ACC112 (cell line): ENCODE results near the gene PPFIA4.

ENCODE experiments used
- H2AFZ ChIP-seq: fragments of 200-600 bp; sonication (generic); one replicate; pipeline ENCODE4 v1.6.0; 2017; ENCODE audit warnings: antibody characterized with exemption, low read length; ENCODE audit not compliant: unreplicated experiment
- H3K27ac ChIP-seq: fragments of 200-600 bp; sonication (generic); 2 replicates; pipeline ENCODE4 v1.5.1; 2014; ENCODE audit warnings: low read depth, mild to moderate bottlenecking, antibody characterized with exemption, low read length, moderate library complexity
- H3K27me3 ChIP-seq: fragments of 200-600 bp; sonication (generic); 2 replicates; pipeline ENCODE4 v1.6.1; 2014; ENCODE audit warnings: mild to moderate bottlenecking, antibody characterized with exemption, low read length, moderate library complexity, mixed read lengths; ENCODE audit not compliant: insufficient read depth
- H3K36me3 ChIP-seq: fragments of 200-600 bp; sonication (generic); 2 replicates; pipeline ENCODE4 v1.6.1; 2016; ENCODE audit warnings: mild to moderate bottlenecking, antibody characterized with exemption, low read length, moderate library complexity, mixed read lengths; ENCODE audit not compliant: insufficient read depth
- H3K4me1 ChIP-seq: fragments of 200-600 bp; sonication (generic); one replicate; pipeline ENCODE4 v1.6.1; 2016; ENCODE audit warnings: low read length, mixed read lengths; ENCODE audit not compliant: insufficient read depth, unreplicated experiment, control insufficient read depth
- H3K4me3 ChIP-seq: fragments of 200-600 bp; sonication (generic); 2 replicates; pipeline ENCODE4 v1.5.1; 2014; ENCODE audit warnings: mild to moderate bottlenecking, low read depth, low read length
- H3K79me2 ChIP-seq: fragments of 200-600 bp; sonication (generic); one replicate; pipeline ENCODE4 v1.6.0; 2016; ENCODE audit warnings: low read length; ENCODE audit not compliant: control insufficient read depth, unreplicated experiment, insufficient read depth

PPFIA4 gene

DNA sequence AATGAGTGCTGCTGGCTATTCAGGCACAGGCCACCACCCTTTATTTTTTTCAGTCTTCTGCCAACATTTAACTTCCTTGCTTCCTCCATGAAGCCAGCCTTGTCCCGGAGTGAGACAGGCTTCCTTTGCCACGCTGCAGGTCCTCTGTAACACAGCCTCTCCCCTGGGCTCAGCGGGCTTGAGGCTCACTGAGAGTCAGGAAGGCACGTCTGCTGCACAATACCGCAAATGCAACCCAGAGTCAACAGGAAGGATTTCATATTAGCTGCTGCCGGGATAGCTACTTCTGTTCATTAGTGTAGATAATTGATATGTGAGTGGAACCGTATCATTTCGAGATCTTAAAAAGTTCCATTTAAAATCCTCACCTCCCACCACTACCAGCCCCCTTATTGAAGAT is 37.0 kb downstream of the PPFIA4 start:
- Histone ChIP-seq H3K4me3 (no peak overlapping the region), H3K4me1 (no peaks in the 10 kb centered on the region), H2AFZ (no peak overlapping the region), H3K27ac (no peak overlapping the region), H3K36me3 (peaks cover 7% of the 10 kb centered on the region; the same call in 1 of the 2 replicates), H3K27me3 (no peaks in the 10 kb centered on the region), H3K79me2 (no peaks in the 10 kb centered on the region)

DNA sequence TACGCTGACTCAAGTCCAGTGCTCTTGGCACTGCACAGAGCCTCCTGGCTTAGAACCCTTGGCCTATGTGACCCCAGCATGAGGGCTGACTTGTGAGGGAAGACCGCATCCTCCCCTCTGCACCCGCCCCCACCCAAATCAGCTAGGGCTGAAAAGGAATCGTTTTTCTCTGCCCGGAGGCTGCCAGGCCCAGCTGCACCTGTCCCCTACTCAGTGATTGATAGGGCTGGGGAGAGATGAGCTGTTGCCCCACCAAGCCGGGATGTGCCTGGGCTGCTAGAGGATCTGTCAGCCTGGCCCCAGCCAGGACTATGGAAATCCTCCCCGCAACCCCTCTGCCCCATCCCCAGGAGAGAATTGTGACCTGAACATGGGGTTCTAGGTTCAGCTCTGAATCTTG is 38.9 kb downstream of the PPFIA4 start:
- Histone ChIP-seq H3K79me2 (no peaks in the 10 kb centered on the region), H3K4me1 (no peaks in the 10 kb centered on the region), H3K27me3 (no peaks in the 10 kb centered on the region), H3K27ac (no peak overlapping the region), H3K36me3 (peaks cover 7% of the 10 kb centered on the region; the same call in 1 of the 2 replicates), H2AFZ (no peak overlapping the region), H3K4me3 (no peak overlapping the region)

DNA sequence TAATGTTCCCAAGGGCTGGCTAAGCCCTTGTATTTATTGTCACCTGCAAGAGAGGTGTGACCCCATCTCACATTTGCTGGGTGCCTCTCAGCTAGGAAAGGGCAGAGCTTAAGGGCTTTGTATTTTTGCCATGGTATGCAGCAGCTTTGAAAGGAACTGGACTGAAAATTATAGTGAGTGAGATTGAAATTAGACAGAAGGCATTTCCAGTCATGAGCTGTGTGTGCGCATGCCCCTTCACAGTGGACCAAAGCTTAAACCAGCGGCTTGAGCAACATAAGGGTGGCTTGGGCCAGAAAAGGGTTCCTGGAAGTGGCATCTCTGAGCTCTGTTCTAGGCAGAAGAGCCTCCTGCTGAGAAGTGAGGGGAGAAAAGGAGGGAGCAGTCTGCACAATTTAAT is 39.7 kb downstream of the PPFIA4 start:
- Histone ChIP-seq H2AFZ (no peak overlapping the region), H3K79me2 (no peaks in the 10 kb centered on the region), H3K36me3 (peaks cover 2% of the 10 kb centered on the region; the same call in 1 of the 2 replicates), H3K4me1 (no peaks in the 10 kb centered on the region), H3K27ac (no peak overlapping the region), H3K4me3 (no peak overlapping the region), H3K27me3 (no peaks in the 10 kb centered on the region)

DNA sequence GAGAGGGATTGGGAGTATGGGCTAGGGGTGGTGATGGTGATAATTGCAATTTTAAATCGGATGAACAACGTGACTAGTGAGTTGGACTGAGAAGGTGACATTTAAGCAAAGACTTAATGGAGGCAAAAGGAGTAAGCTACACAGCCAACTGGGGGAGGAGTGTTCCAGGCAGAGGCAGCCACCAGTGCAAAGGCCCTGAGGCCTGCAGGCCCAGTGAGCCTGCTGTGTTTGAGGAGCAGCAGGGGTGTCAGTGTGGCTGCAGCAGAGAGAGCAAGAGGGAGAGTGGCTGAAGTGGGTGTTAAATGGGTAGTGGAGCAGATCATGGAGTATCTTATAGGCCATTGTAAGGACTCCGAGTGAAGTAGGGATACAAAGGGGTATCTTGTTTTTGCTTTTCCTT is 40.7 kb downstream of the PPFIA4 start:
- no peaks in the 10 kb centered on the region for H3K4me1 ChIP-seq
- H2AFZ ChIP-seq, result no peak overlapping the region

DNA sequence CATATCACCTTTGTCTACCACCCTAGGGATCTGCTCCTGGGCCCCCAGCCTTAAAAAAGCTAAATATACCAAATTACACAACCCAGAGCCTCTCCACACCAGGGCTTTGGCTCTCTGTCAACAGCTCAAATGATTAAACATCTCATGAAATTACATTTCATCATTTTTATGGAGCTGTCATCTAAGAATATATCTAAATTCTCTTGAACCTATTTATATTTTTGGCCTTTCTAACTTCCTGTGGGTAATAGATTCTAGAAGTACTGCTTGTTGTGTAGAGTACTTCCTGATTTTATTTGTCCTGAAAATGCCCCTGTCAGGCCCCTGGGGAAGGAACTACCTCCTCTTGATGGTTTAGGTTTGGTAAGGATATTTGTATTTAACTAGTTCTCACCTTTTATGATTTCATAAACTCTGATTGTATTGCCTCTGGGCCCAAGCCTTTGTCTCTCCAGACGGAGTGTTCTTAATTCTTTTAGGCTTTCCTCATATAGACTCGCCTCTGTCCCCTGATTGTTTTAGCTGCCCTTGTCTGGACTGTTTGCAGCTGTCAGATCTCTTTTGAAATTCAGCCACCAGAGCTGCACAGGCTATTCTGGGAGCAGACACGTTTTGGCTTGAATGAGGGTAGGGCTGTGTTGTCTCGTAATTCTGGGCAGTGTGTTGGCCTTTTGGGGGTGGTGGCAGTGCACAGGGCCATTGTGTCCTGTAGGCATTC is 42.9 kb downstream of the PPFIA4 start:
- H3K27ac ChIP-seq, result no peak overlapping the region
- H3K79me2 ChIP-seq, result no peaks in the 10 kb centered on the region
- no peak overlapping the region for H2AFZ ChIP-seq
- H3K36me3 ChIP-seq, result 0 out of 2 replicates have a peak, but pooled peaks cover 4% of the 10 kb centered on the region
- no peaks in the 10 kb centered on the region for H3K27me3 ChIP-seq
- no peaks in the 10 kb centered on the region for H3K4me1 ChIP-seq
- H3K4me3 ChIP-seq, result no peak overlapping the region

More for the DNA sequence above, 40.7 kb downstream of the PPFIA4 start:
- H3K27ac ChIP-seq, result no peak overlapping the region
- H3K27me3 ChIP-seq, result no peaks in the 10 kb centered on the region
- no peaks in the 10 kb centered on the region for H3K79me2 ChIP-seq
- H3K4me3 ChIP-seq, result no peak overlapping the region
- 0 out of 2 replicates have a peak, but pooled peaks cover 4% of the 10 kb centered on the region for H3K36me3 ChIP-seq

DNA sequence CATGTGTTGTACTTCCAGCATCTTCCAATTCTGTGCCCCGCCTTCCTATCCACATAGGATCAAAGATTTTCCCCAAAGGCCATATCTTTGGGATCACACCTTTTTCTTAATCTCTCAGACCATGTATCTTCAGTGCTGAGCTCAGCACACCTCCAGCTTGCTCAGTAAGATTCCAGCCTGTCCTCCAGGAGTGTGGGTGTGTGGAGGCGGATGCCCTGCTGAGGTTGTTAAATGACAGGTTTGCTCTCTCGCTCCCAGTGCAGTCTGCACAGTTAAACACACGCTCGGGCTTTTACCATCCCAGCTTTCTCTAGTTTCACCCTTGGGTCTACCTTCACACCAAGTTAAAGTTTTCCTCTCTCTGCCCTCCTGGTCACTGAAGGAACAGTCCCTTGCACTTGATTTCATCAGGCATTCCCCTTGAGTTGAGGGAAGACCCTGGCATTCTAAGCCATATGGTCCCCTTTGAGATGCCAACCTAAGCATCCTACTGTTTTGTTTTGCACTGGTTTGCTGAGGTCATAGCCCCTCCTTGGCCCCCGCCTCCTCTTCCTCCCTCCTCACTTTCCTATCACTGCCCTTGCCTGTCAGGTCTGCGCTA is 45.8 kb downstream of the PPFIA4 start:
- Histone ChIP-seq H3K4me3 (no peak overlapping the region), H3K27me3 (no peaks in the 10 kb centered on the region), H2AFZ (no peak overlapping the region), H3K27ac (no peak overlapping the region), H3K79me2 (no peaks in the 10 kb centered on the region), H3K4me1 (no peaks in the 10 kb centered on the region), H3K36me3 (0 out of 2 replicates have a peak, but pooled peaks cover 4% of the 10 kb centered on the region)

DNA sequence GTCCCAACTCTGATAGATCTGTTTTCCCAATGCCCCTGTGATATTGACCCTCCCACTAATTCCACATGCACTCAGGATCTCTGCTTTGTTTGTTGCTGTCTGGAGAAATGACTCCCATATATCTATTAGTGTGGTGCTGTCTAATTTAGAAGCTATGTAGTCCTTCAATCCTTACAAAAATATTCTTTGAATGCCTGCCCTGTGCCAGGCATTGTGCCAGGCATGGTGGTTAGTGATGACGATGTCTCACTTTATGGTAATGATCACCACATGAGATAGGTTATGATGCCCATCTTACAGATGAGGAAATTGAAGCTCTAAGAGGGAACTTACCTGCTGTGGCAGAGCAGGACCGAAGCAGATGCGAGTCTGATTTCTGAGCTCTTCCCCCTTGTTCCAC is 46.6 kb downstream of the PPFIA4 start:
- Histone ChIP-seq H3K27me3 (no peaks in the 10 kb centered on the region), H3K27ac (no peak overlapping the region), H3K4me1 (no peaks in the 10 kb centered on the region), H2AFZ (no peak overlapping the region), H3K36me3 (0 out of 2 replicates have a peak, but pooled peaks cover 4% of the 10 kb centered on the region), H3K79me2 (no peaks in the 10 kb centered on the region), H3K4me3 (no peak overlapping the region)

DNA sequence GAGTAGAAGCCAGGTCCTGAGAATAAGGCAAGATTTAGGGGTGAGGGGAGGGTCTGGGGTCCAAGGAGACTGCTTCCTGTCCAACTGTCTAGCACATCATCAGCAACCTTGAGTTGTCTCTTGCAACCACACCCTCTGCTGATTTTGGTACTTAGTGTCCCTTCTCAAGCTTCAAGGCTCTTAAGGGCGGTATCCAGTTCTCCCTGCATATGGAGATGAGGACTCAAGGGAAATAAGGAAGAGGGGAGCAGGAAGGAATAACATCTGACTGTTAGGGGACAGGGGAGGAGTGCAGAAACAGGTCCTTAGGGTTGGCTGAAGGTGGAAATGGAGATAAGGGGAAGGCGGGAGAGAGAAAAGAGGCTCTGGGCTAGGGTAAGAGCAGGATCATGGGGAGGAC is 47.2 kb downstream of the PPFIA4 start:
- Histone ChIP-seq H3K27me3 (no peaks in the 10 kb centered on the region), H3K4me3 (no peak overlapping the region), H3K4me1 (no peaks in the 10 kb centered on the region), H2AFZ (no peak overlapping the region), H3K36me3 (0 out of 2 replicates have a peak, but pooled peaks cover 4% of the 10 kb centered on the region), H3K27ac (no peak overlapping the region), H3K79me2 (no peaks in the 10 kb centered on the region)

DNA sequence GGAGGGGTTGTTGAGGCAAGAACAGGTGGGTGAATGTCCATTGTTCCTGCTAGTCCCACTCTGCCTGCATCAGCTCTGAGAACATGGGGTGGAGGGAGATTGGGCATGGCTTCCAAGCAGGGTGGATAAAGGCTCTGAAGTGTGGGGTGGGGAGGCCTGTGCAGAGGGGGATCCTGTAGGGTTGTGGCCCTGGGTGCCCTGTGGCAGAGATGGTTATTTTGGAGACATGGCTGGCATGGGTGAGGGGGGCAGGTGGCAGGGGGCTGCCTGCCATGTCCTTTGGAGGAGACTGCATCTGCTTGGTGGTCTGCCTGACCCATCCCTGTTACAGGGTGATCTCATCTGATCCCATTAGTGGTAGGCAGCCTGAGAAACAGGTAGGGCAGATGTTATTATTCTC is 48.3 kb downstream of the PPFIA4 start:
- H3K27ac ChIP-seq, result no peak overlapping the region
- no peak overlapping the region for H3K4me3 ChIP-seq
- H3K4me1 ChIP-seq, result no peaks in the 10 kb centered on the region
- no peak overlapping the region for H2AFZ ChIP-seq
- H3K79me2 ChIP-seq, result no peaks in the 10 kb centered on the region
- H3K27me3 ChIP-seq, result no peaks in the 10 kb centered on the region
- 0 out of 2 replicates have a peak, but pooled peaks cover 4% of the 10 kb centered on the region for H3K36me3 ChIP-seq

DNA sequence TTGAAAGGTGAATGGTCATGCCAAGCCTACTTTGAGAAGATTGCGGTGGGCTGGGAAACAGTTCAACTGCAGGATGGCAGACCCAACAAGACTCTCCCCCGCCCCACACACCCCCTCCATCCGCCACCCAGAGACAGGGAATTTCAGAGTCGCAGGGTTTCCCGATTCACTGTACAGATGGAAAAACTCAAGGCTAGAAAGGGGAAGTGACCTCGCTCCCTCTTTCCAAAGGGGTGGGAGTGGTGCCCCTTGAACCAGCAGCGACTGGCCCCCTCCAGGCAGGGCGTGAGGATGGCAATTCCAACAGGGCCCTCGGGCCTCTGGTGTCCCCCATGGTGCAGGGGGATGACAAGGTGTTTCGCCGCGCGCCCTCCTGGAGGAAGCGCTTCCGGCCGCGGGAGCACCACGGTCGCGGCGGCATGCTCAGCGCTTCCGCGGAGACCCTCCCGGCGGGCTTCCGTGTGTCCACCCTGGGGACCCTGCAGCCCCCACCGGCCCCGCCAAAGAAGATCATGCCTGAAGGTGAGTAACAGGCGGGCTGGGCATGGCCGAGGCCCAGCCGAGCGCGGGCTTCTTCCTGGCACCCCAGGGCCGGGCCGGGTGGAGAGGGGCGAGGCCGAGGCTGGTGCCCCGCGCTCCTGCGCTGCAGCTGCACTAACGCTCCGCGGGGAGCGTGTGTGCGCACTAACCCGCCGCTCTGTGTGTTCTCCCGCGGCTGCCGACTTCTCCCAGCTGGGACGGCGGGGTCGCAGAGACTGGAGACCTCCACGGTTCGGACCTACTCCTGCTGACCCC is 49.1 kb downstream of the PPFIA4 start:
- Histone ChIP-seq H3K27me3 (no peaks in the 10 kb centered on the region), H3K79me2 (no peaks in the 10 kb centered on the region), H3K4me3 (no peak overlapping the region), H3K4me1 (no peaks in the 10 kb centered on the region), H2AFZ (no peak overlapping the region), H3K36me3 (0 out of 2 replicates have a peak, but pooled peaks cover 4% of the 10 kb centered on the region), H3K27ac (no peak overlapping the region)
